ENCODE measurements around the gene KIAA0753.
"Not testable (repeated sequence)": the region's sequence is repeated elsewhere in the genome, so short reads cannot be mapped to it uniquely, and the experiment has no call there.

KIAA0753 gene

DNA sequence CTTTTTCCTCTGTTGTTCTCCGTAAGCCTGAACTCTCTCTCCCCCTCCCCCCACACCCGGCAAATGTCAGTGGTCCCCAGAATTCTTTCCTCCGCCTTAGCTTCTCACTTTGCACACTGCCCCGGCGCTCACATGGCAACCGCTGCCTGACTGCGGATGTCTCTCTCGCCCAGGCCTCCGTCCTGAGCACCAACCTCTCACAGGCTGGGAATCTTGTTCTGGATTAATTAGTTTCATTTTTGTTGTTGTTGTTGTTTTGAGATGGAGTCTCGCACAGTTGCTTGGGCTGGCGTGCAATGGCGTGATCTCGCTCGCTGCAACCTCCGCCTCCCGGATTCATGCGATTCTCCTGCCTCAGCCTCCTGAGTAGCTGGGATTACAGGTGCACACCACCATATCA is 27.7 kb upstream of the KIAA0753 start:
- DNase-seq = no peak

DNA sequence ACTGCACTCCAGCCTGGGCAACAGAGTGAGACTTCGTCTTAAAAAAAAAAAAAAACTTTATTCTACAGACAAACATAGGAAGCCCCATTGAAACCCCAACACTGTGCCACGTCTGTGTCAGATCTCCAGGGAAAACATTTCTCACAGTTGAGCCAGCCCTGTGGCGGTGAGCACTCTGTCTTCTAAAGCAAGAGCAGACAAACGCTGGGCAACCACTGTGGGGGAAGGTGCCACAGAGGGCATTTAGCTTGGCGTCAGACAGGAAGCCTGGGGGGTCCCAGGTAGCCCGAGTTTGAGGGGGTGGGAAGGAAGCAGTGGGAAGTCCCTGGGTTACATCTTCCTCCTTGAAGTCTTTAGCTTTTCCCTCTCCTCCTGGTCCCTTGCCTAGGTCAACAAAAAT is 27.0 kb upstream of the KIAA0753 start:
- DNase-seq = no peak

GRCh38 chr17:6666557-6666956 is 26.0 kb upstream of the KIAA0753 start:
- DNase-seq = no peak

DNA sequence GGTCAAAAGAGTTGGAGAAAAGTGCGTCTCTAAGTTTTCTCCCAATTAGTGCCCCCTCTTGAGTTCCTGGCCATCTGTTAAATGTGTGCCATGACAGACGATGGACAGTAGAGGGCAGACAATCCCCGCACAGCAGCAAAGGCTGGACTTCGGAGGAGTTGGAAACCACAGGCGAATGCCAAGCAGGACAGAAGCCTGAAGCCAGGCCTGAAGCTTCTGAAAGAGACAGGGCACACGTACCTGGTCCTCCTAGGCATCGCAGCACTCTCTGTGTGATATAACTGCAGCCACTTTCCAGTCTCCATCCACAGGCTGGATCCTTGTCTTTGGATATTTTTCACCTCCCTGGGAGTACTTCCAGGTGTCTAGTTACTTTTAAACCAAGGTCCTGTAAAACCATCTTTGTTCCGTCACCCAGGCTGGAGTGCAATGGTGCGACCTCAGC is 25.6 kb upstream of the KIAA0753 start:
- DNase-seq = peak; percentile 70

DNA sequence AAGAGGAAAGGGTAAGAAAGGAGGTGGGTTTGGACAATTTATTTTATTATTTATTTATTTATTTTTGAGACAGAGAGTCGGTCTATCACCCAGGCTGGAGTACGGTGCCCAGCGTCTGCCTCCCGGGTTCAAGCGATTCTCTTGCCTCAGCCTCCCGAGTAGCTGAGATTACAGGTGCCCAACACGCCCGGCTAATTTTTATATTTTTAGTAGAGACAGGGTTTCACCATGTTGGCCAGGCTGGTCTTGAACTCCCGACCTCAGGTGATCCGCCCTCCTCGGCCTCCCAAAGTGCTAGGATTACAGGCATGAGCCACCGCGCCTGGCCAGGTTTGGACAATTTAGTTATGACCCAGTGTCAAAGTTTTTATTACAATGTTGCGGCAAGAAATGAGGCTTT is 22.7 kb upstream of the KIAA0753 start:
- DNase-seq = not testable (repeated sequence)

- no peak for DNase-seq
Measured at GRCh38 chr17:6661464-6661848, 20.9 kb upstream of the KIAA0753 start.

DNA sequence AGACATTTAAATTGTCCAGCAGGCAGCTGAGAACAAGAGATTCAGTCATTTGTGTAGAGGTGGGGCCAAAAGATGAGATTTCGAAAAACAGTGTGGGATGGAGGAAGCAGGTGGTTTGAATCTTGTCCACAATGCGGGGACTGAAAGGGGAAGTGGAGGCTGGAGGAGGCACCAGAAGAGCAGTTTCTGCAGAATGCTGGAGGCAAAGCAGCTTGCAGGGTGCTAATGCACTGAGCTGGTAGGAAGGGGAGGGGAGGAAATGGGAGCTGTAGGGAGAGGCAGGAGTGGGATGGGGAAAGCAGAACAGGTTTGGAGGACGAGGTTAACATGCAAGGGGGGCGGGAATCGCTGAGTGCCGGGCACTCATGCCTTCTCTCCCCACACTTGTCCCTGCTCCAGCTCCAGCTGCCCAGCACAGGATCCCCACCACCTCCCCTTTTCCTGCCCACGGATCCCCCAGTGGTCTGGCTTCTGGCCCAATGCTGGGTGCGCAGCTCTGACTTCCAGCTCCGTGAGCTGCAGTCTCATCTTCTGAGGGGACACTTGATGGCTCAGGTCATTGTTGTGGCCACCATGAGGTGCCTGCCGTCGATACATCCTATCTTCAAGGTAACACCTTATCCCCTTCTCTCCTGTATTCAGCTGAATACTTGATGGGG is 20.4 kb upstream of the KIAA0753 start:
- no peak for DNase-seq

GRCh38 chr17:6660101-6660500 is 19.6 kb upstream of the KIAA0753 start:
- DNase-seq = no peak

DNA sequence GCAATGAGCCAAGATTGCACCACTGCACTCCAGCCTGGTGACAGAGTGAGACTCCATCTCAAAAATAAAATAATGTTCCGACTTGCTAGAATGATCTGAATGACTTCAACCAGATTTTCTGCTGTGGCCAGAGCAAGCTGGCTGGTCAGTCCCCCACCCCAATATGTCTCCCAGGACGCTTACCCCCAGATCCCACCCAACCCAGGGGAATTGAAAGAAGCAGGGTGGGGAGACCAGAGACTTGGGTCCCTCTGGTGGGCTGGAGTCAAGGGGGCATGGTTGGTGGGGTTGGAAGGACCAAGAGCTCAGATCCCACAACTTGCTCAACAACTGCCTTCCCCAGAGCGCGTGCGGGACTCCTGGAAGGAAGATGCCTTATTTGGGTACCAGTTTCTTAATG is 17.9 kb upstream of the KIAA0753 start:
- not testable (repeated sequence) for DNase-seq

GRCh38 chr17:6657633-6658287 is 17.2 kb upstream of the KIAA0753 start:
- DNase-seq = no peak

DNA sequence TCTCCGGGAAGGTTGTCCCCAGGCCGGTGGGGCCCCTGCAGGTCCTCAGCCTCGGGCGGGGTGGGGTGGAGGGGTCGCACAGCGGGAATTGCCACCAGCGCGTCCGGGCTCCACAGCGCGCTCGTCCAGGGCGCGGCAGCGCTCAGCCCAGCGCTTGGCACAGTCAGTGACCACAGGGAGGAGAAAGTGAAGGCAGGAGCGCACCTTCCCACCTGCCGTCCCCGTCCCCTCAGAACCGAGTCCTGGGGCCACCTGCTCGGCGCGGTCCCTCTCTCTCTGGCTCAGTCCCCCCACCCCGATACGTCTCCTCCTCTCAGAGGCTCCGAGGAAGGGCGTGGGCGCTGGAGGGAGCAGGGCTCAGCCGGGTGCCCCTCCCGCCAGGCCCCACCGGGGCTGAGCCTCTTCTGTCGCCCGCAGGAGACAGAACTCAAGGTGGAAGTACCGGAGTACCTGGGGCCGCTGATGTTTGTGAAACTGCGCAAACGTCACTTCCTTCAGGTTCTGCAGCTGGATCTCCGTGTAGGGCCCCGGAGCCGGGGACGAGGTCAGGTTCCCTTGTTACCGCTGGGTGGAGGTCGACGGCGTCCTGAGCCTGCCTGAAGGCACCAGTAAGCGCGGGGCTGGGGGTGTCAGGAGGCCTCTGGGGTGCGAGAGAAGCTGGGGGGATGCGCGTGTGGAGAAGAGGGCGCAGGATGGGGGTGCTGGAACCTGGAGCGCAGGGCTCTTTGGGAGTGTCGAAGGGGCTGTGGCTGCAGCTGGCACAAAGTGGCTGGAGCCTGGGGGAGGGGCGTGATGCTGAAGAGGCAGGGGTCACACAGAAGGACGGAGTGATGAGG is 16.5 kb upstream of the KIAA0753 start:
- peak; percentile 16 for DNase-seq

GRCh38 chr17:6655732-6656361 is 15.3 kb upstream of the KIAA0753 start:
- DNase-seq = not testable (repeated sequence)

GRCh38 chr17:6654841-6655731 is 14.6 kb upstream of the KIAA0753 start:
- peak; percentile 77 for DNase-seq

- peak; percentile 49 for DNase-seq
Measured at GRCh38 chr17:6651919-6652452, 11.5 kb upstream of the KIAA0753 start.

DNA sequence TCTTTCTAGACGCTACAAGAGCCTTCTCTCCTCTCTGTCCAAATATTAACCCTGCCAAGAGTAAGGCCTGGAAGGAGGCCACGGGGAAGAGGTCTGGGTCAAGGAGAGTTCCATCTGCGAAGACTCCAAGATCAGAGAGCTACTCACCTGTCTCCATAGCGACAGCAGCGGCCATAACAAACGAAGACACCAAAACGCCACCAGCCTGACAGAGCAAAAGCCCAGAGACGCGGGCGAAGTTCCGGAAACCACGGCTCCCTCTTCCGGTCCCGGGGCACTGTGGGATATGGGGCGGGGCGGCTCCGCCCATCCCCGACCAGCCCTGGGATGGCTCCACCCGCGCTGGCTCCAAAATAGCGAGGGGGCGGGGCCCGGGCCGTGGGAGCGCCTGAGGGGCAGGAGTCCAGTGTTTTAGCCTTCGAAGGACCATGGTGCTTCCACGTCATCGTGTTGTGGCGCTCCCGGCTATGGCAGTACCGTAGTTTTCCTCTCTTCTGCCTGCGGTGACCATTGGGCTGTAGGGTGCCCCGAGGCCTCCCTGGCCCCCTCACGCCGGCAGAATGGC is 10.9 kb upstream of the KIAA0753 start, which contains the start of the genes C17orf100 and MED31:
C17orf100 (plus strand) TSS at position 409 of the 565 bp plus-strand sequence; CDS start at position 561, 152 bp downstream.
MED31 (minus strand) TSS at position 252 of the 565 bp plus-strand sequence; CDS start at position 175, 77 bp downstream.
- DNase-seq = peak; percentile 93

DNA sequence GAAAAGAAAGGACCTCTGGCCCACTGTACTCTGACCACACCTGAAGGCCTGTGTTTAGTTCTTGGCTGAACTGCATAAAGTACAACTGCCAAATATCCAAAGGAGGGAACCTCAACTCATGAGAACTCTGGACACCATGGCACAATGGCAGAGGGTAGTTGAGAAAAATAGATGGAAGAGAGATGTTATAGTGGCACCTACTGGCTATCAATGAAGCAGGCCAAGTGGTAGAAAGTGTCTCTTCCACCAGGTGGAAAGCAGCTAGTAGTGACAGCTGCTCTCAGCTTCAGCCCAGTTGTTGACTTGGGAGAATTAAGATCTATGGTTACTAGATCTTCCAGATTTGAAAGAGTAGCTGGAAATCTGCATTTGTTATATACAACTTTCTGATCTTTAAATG is 7.7 kb upstream of the KIAA0753 start:
- no peak for DNase-seq

- no peak for DNase-seq
Measured at GRCh38 chr17:6643451-6644125, 3.1 kb upstream of the KIAA0753 start.

DNA sequence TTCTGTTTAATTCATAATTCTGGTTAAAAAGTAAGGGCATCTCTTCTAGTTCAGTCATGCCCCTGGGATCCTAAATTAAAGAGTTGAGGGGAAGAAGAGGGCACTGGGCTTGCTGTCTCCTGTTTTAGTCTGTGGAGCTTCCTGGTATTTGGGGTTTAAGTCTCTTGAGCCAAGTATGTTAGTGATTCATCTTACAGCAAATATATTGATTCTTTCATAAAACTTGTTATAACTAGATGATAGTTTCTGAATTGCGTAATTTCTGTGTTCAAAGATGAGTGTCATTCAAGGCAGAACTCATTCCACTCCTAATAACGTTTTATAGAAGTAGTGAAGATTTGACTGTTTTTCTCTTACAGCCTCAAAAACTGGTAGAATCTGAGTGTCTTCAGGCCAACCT is 2.1 kb upstream of the KIAA0753 start:
- no peak for DNase-seq

DNA sequence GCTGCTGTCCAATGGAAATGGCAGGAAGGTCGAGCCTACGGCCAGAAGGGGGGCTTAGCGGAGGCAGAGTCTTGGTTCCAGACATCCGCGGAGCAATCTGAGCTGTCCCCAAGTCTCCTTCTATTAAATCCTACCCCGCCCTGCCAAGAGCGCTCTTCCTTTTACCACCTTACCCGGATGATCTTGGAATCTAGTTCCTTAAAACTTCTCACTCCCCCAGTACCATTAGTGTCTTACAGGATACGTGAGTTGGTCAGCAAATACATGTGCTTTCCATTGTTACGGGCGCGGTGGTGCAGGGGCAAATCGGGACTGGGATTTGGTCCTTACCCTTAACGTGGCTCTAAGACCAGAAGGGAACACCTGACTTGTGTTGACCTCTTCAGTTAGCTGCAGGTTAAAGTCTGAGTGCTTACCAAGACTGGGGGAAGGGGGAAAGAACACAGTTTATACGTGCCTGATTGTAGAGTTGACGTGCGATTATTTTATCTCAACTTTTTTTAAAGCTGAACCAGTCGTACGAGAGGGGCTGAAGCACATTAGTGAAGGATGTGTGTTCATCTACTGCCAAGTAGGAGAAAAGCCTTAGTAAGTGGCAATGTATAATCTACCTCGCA is 844 bp upstream of the KIAA0753 start:
- peak; percentile 71 for DNase-seq
